Kidney (tissue), 14 donors: Measurements from ENCODE around the gene KHNYN. TPM values are rescaled to one million over a fixed set of nuclear protein-coding genes. Genes with fewer than 3 reads are reported as not detected.
"Not testable (repeated sequence)": the region's sequence is repeated elsewhere in the genome, so short reads cannot be mapped to it uniquely, and the experiment has no call there.

ENCODE experiments used
- DNase-seq, 5 donors: peaks; one replicate each; pipeline ENCODE4 v3.0.0-alpha.2; 2013 to 2020
- FAIRE-seq: peaks from 2 replicates; lab custom pipeline; 2012; peaks lifted over from hg19 to GRCh38; lab: Jason Lieb, UNC
- H3K27ac ChIP-seq, 2 donors: one replicate each; pipeline ENCODE4 v1.7.0; 2013; ENCODE audit warnings: low read depth in 2 of 2, low read length in 2 of 2, inconsistent platforms in 1 of 2
- H3K27me3 ChIP-seq: one replicate; pipeline ENCODE4 v1.7.1; 2013; ENCODE audit warnings: low read length, inconsistent platforms; ENCODE audit not compliant: control insufficient read depth, insufficient read depth
- H3K36me3 ChIP-seq, 3 donors: one replicate each; pipeline versions ENCODE4 v1.7.0 to v1.7.1; 2013; ENCODE audit warnings: low read length in 3 of 3, control low read depth in 1 of 3, inconsistent platforms in 1 of 3; ENCODE audit not compliant: insufficient read depth in 3 of 3, control insufficient read depth in 2 of 3
- H3K4me1 ChIP-seq, 3 donors: one replicate each; pipeline versions ENCODE4 v1.7.0 to v1.7.1; 2013; ENCODE audit warnings: low read length in 3 of 3, inconsistent platforms in 1 of 3, low read depth in 1 of 3; ENCODE audit not compliant: control insufficient read depth in 2 of 3, insufficient read depth in 2 of 3
- H3K4me3 ChIP-seq, 3 donors: one replicate each; pipeline versions ENCODE4 v1.7.0 to v1.8.1; 2013; ENCODE audit warnings: low read length in 3 of 3, control low read depth in 1 of 3, inconsistent platforms in 1 of 3
- H3K9ac ChIP-seq, 3 donors: one replicate each; pipeline versions ENCODE4 v1.7.0 to v1.7.1; 2013; ENCODE audit warnings: low read length in 3 of 3, control low read depth in 1 of 3, inconsistent platforms in 1 of 3
- H3K9me3 ChIP-seq, 3 donors: one replicate each; pipeline versions ENCODE4 v1.7.0 to v1.7.1; 2013; ENCODE audit warnings: low read length in 3 of 3, control low read depth in 1 of 3, inconsistent platforms in 1 of 3; ENCODE audit not compliant: control insufficient read depth in 2 of 3, insufficient read depth in 1 of 3
- intact Hi-C: fragments of 100-400 bp; cut with DNase I; formaldehyde crosslinking; loops from one replicate; pipeline ENCODE4 v1.11.1; 2022
- polyA plus RNA-seq: library from polyadenylated mRNA; stranded (reverse); fragments of 350-450 nt; fragmentation: Illumina TruSeq; extraction: RNeasy Lipid Tissue Mini Kit (QIAGEN cat#74804); gene quantifications from one replicate; pipeline ENCODE4 v1.2.3, GENCODE V29; 2014; ENCODE audit warnings: low read depth, low replicate concordance; ENCODE audit not compliant: insufficient read depth
- total RNA-seq: library from RNA; stranded (reverse); fragmentation: NEBNext Ultra II Directional; extraction: Animal tissue kit (Norgen Biotek cat#: 25700); gene quantifications from one replicate; pipeline ENCODE4 v1.2.1, GENCODE V29; 2021
- TF ChIP-seq, protein P1 (sequence below): IDR thresholded peaks from 3 replicates; pipeline ENCODE4 v1.5.1; 2012; ENCODE audit warnings: mild to moderate bottlenecking, moderate library complexity, borderline replicate concordance; ENCODE audit not compliant: insufficient read depth; ENCODE audit errors: extremely low read depth
- donor health status: control.
- donor health status: control.
- donor health status: control.
- donor health status: control.
- donor health status: control.
- donor health status: DM: yes; HTN: yes; CAD: no.
- donor health status: Normal renal cell carcinoma (clear cell type).

KHNYN gene
- total and polyA plus RNA-seq, 2 donors from 2014 or later = 9.7 to 53.9 TPM

DNA sequence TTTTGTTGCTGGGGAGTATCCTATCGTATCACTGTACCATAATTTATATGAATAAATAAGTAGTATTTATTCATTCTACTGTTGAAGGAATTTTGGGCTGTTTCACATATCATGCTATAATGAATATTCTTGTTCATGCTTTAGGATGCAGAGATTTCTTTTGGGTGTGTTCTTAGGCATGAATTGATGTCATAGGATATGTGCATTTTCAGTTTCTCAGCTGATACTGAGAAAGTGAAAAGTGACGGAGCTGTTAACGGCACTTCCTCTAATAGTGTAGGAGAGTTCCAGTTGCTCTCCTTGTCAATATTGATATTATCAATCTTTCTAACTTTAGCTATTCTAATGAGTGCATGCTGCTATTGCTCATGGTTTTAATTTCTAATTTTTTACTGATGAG, 36.1 kb downstream of the KHNYN start:
- no peaks in the 10 kb centered on the region for H3K27me3 ChIP-seq
- no peak overlapping the region for H3K9ac ChIP-seq
- DNase-seq = no peak
- TF ChIP-seq, protein P1, sequence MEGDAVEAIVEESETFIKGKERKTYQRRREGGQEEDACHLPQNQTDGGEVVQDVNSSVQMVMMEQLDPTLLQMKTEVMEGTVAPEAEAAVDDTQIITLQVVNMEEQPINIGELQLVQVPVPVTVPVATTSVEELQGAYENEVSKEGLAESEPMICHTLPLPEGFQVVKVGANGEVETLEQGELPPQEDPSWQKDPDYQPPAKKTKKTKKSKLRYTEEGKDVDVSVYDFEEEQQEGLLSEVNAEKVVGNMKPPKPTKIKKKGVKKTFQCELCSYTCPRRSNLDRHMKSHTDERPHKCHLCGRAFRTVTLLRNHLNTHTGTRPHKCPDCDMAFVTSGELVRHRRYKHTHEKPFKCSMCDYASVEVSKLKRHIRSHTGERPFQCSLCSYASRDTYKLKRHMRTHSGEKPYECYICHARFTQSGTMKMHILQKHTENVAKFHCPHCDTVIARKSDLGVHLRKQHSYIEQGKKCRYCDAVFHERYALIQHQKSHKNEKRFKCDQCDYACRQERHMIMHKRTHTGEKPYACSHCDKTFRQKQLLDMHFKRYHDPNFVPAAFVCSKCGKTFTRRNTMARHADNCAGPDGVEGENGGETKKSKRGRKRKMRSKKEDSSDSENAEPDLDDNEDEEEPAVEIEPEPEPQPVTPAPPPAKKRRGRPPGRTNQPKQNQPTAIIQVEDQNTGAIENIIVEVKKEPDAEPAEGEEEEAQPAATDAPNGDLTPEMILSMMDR = no peak
- H3K27ac ChIP-seq = no peak overlapping the region
- intact Hi-C loops = no loop called here
- no peak overlapping the region for H3K4me3 ChIP-seq
- no peak for FAIRE-seq
- no peaks in the 10 kb centered on the region for H3K4me1 ChIP-seq
- peaks cover 0 to 3% (median 0%) of the 10 kb centered on the region in 3 donors for H3K36me3 ChIP-seq
- H3K9me3 ChIP-seq = no peaks in the 10 kb centered on the region

DNA sequence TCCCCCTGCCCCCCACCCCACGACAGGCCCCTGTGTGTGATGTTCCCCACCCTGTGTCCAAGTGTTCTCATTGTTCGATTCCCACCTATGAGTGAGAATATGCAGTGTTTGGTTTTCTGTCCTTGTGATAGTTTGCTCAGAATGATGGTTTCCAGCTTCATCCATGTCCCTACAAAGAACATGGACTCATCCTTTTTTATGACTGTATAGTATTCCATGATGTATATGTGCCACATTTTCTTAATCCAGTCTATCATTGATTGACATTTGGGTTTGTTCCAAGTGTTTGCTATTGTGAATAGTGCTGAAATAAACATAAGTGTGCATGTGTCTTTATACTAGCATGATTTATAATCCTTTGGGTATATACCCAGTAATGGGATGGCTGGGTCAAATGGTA, 40.7 kb downstream of the KHNYN start:
- FAIRE-seq, H3K4me3 ChIP-seq, DNase-seq, H3K4me1 ChIP-seq, intact Hi-C loops, H3K27me3 ChIP-seq, H3K27ac ChIP-seq, H3K9ac ChIP-seq, H3K9me3 ChIP-seq, H3K36me3 ChIP-seq: not testable (repeated sequence)

DNA sequence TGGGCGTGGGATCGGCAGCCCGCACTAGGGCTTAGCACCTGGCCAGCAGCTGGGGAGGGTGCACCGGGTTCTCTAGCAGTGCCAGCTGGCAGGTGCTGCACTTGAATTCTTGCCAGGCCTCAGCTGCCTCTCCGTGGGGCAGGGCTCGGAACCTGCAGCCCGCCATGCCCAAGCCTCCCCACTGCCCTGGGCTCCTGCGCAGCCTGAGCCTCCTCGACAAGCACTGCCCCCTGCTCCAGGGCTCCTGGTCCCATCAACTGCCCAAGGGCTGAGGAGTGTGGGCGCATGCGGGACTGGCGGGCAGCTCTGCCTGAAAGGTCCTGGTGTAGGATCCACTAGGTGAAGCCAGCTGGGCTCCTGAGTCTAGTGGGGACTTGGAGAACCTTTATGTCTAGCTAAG, 43.5 kb downstream of the KHNYN start:
- H3K4me1 ChIP-seq = no peaks in the 10 kb centered on the region
- H3K36me3 ChIP-seq = no peaks in the 10 kb centered on the region
- no peak overlapping the region for H3K9ac ChIP-seq
- DNase-seq = no peak
- intact Hi-C loops = no loop called here
- no peak overlapping the region for H3K4me3 ChIP-seq
- H3K27me3 ChIP-seq = no peaks in the 10 kb centered on the region
- TF ChIP-seq, protein P1 = no peak
- no peak overlapping the region for H3K27ac ChIP-seq
- H3K9me3 ChIP-seq = no peaks in the 10 kb centered on the region
- FAIRE-seq = no peak

DNA sequence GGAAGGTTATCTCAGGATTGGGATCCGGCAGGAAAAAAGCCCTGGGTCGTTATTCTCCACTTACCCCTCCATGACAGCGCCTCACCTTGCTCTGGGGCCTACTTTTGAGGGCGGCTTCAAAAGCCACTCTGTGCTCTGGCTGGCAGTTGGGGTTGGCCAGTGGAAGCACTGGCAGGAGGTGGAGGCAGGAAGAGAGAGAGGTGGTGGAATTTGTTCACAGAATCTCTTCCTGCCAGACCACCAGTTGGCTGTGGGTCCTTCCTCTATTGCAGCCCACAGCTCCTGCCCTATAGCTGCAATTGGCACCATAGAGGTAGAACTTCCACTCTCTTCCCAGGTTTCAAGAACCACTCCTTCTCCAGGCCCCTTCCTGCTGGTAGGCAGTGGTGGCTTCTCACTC, 45.5 kb downstream of the KHNYN start:
- intact Hi-C loops = no loop called here
- no peaks in the 10 kb centered on the region for H3K4me1 ChIP-seq
- H3K27me3 ChIP-seq = no peaks in the 10 kb centered on the region
- no peaks in the 10 kb centered on the region for H3K9me3 ChIP-seq
- no peak overlapping the region for H3K27ac ChIP-seq
- TF ChIP-seq, protein P1 = no peak
- no peak overlapping the region for H3K4me3 ChIP-seq
- no peaks in the 10 kb centered on the region for H3K36me3 ChIP-seq
- H3K9ac ChIP-seq = no peak overlapping the region
- FAIRE-seq (no peak), DNase-seq (no peak)

DNA sequence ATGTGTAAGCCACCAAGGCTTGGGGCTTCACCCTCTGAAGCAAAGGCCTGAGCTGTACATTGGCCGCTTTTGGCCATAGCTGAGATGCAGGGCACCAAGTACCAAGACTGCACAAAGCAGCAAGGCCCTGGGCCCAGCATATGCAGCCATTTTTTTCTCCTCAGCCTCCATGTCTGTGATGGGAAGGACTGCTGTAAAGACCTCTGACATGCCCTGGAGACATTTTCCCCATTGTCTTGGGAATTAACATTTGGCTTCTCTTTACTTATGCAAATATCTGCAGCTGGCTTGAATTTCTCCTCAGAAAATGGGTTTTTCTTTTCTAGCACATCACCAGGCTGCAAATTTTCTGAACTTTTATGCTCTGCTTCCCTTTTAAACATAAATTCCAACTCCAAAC, 50.2 kb downstream of the KHNYN start:
- H3K27ac ChIP-seq, DNase-seq, H3K9ac ChIP-seq, FAIRE-seq, H3K27me3 ChIP-seq, intact Hi-C loops, H3K36me3 ChIP-seq, H3K9me3 ChIP-seq, H3K4me1 ChIP-seq, H3K4me3 ChIP-seq: not testable (repeated sequence)
